ENCODE results near the gene SNX3.
A peak's percentile ranks its signal among the peaks of the same experiment; 100 is the strongest.
"Not testable (repeated sequence)": the region's sequence is repeated elsewhere in the genome, so short reads cannot be mapped to it uniquely, and the experiment has no call there.

The SNX3 gene

DNA sequence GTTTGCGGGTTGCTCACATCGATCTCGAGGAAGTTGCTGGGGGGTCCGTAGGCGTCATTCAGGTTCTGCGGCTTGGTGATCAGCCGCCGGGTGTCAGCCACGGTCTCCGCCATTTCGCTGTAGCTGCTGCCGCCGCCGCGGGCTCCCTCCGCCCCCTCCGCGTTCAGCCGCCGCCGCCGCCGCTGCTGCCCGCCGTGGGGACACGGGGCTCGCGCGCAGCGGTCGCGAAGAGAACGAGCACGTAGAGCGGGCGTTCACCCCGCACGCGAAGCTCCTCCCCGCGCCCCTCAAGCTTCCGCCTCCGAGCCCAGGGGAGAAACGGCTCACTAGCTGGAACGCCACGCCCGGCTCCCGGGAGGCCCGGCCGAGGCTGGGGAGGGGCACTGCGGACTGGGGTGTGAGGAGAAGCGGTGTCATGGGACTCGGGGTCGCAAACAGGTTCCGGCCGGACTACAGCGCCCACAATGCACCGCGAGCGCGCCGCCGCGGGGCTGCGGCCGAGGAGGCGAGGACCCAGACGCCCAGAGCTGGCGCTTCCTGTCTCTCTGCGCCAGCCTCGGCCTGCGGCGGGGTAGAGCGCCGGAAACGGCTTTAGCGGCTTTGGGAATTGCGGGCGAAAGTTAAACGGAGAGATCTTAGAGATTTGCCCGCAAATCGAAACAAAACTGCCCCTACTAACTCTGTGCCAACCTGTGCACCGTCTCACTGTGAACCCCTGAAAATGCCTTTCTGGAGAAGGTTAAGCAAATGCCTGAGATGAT lies at the start of gene SNX3:
Gene SNX3 (minus strand): TSS at position 232 of the 761 bp plus-strand sequence. CDS start 119 bp downstream, at position 113.
- peak; percentile 98 for DNase-seq (ENCODE audit: low read depth)
- H3K4me3 ChIP-seq (replicated peaks; ENCODE audit: low read depth, low read length): peak within 1 kb of the TSS; percentile 95
- TF ChIP-seq, protein P1, sequence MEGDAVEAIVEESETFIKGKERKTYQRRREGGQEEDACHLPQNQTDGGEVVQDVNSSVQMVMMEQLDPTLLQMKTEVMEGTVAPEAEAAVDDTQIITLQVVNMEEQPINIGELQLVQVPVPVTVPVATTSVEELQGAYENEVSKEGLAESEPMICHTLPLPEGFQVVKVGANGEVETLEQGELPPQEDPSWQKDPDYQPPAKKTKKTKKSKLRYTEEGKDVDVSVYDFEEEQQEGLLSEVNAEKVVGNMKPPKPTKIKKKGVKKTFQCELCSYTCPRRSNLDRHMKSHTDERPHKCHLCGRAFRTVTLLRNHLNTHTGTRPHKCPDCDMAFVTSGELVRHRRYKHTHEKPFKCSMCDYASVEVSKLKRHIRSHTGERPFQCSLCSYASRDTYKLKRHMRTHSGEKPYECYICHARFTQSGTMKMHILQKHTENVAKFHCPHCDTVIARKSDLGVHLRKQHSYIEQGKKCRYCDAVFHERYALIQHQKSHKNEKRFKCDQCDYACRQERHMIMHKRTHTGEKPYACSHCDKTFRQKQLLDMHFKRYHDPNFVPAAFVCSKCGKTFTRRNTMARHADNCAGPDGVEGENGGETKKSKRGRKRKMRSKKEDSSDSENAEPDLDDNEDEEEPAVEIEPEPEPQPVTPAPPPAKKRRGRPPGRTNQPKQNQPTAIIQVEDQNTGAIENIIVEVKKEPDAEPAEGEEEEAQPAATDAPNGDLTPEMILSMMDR (IDR thresholded peaks at IDR 0.05; ENCODE audit: low read length, missing control alignments): peak; percentile 4

DNA sequence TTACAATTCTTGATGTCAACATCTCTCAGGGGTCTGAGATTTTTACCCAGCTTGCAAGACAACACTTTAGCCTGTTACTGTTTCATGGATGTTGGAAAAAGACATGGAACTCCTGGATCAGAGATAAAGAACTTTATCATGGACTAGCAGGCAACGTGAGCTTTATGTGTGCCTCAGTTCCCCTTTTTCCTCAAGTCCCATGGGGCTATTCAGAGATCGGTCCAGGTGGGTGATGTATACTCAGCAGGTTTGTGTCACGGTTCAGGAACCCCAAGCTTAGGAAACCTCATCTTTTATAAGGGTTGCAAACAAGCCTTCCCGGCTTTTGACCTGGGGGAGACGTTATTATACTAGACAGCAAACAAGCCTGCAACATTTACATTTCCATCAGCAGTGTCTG lies 49.0 kb upstream of the SNX3 start:
- TF ChIP-seq, protein P1 (IDR thresholded peaks at IDR 0.05; ENCODE audit: low read length, missing control alignments): no peak

DNA sequence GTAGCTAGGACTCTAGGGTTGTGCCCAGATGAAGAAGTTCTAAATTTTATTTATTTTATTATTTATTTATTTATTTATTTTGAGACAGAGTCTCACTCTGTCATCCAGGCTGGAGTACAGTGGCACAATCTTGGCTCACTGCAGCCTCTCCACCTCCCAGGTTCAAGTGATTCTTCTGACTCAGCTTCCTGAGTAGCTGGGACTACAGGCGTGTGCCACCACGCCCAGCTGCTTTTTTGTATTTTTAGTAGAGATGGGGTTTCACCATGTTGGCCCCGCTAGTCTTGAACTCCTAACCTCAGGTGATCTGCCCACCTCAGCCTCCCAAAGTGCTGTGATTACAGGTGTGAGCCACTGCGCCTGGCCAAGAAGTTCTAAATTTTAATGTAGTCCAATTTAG lies 47.8 kb upstream of the SNX3 start:
- not testable (repeated sequence) for H3K4me3 ChIP-seq (replicated peaks; ENCODE audit: low read depth, low read length); DNase-seq (ENCODE audit: low read depth)

More for the DNA sequence above, 49.0 kb upstream of the SNX3 start:
- H3K4me3 ChIP-seq (replicated peaks; ENCODE audit: low read depth, low read length): no peak overlapping the region
- DNase-seq (ENCODE audit: low read depth): no peak

DNA sequence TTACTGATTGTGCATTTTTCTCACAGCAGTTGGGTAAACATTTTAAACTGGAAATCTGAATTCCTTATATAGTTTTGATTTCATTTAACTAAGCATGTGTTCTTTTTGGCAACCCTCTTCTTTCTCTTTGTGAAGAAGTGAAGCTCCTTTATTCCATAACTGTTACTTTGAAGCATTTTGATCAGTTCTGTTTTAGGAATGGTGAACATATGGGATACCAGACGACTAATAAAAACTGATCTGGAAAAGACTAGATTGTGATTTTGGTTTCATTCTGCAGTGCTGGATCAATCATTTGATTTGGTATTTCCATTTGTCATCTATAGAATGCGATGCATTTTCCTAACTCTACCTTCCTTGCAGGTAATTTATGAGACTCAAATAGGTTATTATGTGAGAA lies 43.8 kb upstream of the SNX3 start:
- no peak for DNase-seq (ENCODE audit: low read depth)
- no peak overlapping the region for H3K4me3 ChIP-seq (replicated peaks; ENCODE audit: low read depth, low read length)
- TF ChIP-seq, protein P1 (IDR thresholded peaks at IDR 0.05; ENCODE audit: low read length, missing control alignments): no peak

DNA sequence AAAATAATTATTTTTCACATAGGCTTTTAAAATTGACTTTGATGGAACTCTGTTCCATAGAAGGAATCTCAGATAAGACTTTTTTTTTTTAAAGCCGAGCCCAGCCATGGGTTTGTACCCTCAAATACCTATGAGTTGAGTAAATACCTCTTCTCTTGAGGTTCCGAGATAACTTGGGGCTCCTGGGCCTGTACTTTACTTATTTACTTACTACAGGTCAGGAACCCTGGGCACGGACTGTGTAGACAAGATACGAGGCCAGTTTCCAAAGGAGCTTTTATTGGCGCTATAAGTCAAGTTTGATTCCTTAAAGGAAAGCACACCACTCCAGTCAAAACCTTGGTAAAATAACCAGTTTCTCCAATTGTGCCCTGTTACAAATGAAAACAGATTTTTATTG lies 41.5 kb upstream of the SNX3 start:
- TF ChIP-seq, protein P1 (IDR thresholded peaks at IDR 0.05; ENCODE audit: low read length, missing control alignments): no peak
- no peak for DNase-seq (ENCODE audit: low read depth)
- H3K4me3 ChIP-seq (replicated peaks; ENCODE audit: low read depth, low read length): no peak overlapping the region

DNA sequence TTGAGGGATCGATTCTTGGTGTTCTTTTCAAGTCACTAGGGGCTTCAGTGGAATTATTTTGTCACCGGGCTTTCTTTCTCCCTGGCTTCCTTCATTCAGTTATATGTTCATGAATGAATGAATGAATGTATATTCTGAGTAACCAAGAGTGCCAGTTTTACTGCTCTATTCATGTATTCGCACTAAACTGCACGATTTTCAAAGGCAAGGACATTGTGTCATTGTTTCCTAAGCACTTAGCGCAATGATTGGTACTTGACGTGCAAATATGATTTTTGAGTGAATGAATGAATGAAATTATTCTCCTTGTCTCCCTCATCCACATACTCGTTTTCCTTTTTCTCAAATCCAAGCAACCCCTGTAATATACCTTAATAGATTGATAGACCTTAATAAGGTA lies 34.8 kb upstream of the SNX3 start:
- TF ChIP-seq, protein P1 (IDR thresholded peaks at IDR 0.05; ENCODE audit: low read length, missing control alignments): no peak
- no peak for DNase-seq (ENCODE audit: low read depth)

DNA sequence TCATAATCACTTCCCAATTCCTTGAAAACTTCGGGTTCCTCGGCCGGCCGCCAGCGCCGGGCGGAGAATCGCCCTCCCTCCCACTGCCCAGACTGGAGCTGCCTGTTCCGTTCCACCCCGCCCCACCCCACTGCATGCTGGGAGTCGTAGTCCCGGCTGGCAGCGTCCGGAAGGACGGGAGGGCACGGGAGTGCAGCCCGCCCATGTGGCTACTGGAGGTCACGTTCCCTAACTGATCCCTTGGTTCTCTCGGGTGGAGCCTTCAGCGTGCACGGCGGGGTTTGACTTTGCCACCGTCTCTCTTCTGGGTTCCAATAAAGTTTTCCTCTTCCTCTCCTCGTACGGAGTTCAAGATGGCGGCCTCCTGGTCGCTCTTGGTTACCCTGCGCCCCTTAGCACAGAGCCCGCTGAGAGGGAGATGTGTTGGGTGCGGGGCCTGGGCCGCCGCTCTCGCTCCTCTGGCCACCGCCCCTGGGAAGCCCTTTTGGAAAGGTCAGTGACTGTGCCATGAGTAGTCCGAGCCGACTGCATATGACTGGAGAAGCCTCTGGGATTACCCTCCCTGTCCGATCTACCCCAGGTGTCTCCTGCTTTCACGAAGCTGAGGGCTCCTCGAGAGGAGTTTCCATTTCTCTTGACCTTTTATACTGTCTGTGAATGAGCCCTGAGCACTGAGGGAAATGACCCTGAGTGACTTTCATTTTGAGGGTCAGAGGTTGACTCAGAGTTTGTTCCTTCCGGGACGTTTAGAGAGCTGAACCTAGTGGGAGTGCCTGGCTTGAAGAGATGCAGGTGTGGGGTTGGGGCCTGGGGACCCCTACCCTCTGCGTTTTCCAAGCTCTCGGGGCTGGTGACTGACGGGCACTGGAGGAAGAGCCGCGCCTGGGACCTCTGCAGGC lies 34.1 kb upstream of the SNX3 start, which contains the start of gene AFG1L:
Gene AFG1L (plus strand): TSS at position 328 of the 899 bp plus-strand sequence. CDS start 26 bp downstream, at position 354.
- TF ChIP-seq, protein P1 (IDR thresholded peaks at IDR 0.05; ENCODE audit: low read length, missing control alignments): no peak
- DNase-seq (ENCODE audit: low read depth): peak; percentile 87
- peak within 1 kb of the TSS; percentile 92 for H3K4me3 ChIP-seq (replicated peaks; ENCODE audit: low read depth, low read length)

More for the DNA sequence above, 34.8 kb upstream of the SNX3 start:
- peak overlapping the region; percentile 92 for H3K4me3 ChIP-seq (replicated peaks; ENCODE audit: low read depth, low read length)

Measured in fibroblast of pulmonary artery (primary cell).